Measurements from ENCODE around the gene CLMP.
A peak's percentile ranks its signal among the peaks of the same experiment; 100 is the strongest.

Gene CLMP

DNA sequence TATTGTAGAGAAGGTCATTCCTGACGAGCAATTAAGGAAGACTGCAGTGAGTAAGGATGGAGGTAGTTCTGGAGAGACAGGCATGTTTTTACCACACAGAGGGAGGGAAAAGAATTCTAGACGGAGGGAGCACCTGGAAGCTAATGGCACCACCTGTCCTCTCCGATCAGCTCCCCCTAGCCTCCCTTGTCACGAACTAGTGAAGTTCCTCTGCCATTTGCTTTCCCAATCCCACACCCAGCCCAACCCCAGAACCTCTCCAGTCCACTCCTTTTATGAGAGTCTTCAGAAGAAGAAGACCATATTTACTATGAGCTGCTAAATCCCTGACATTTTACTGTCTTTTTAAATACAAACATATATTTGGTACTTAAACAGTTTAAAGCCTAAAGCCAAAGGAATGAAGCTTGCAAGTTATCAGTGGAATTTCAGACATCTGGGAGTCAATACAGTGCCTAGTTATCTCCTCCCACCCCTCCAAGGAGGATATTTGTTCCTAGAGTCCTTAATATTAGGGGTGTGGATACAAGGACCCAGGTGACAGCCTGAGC is 87.0 kb downstream of the CLMP start:
- TF ChIP-seq, protein P1, sequence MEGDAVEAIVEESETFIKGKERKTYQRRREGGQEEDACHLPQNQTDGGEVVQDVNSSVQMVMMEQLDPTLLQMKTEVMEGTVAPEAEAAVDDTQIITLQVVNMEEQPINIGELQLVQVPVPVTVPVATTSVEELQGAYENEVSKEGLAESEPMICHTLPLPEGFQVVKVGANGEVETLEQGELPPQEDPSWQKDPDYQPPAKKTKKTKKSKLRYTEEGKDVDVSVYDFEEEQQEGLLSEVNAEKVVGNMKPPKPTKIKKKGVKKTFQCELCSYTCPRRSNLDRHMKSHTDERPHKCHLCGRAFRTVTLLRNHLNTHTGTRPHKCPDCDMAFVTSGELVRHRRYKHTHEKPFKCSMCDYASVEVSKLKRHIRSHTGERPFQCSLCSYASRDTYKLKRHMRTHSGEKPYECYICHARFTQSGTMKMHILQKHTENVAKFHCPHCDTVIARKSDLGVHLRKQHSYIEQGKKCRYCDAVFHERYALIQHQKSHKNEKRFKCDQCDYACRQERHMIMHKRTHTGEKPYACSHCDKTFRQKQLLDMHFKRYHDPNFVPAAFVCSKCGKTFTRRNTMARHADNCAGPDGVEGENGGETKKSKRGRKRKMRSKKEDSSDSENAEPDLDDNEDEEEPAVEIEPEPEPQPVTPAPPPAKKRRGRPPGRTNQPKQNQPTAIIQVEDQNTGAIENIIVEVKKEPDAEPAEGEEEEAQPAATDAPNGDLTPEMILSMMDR (IDR thresholded peaks at IDR 0.05) = no peak
- Histone ChIP-seq H3K4me3 (no peak overlapping the region), H3K27ac (no peak overlapping the region), H3K9me3 (no peaks in the 10 kb centered on the region), H3K4me1 (peaks cover 0 to 15% (median 8%) of the 10 kb centered on the region in 4 donors), H3K27me3 (peaks cover 0 to 2% of the 10 kb centered on the region in 2 donors), H3K36me3 (no peaks in the 10 kb centered on the region)
- intact Hi-C loops (cut with DNase I; ENCODE audit: low total_unique reads) = no loop called here
- DNase-seq = no peak

DNA sequence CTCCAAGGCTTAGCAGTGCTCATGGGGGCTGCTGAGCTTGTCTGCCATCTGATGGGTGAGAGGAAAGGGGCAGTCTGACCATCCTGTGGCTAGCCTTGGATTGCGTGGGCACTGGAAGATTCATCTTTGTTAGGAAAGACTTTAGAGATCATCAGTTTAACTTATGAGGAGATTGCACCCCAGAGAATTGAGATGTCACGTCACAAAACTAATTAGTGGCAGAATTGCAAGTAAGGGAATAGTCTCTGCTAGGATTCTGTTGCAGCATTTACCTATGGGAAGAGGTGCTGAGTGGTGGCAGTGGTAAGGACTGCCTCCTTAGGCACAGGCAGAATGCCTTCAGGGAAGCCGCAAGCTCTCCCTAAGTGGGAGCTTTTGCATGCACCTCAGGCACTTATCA is 90.4 kb downstream of the CLMP start:
- Histone ChIP-seq H3K27ac (no peak overlapping the region), H3K27me3 (no peaks in the 10 kb centered on the region), H3K4me1 (peaks cover 0 to 27% (median 12%) of the 10 kb centered on the region in 4 donors), H3K9me3 (no peaks in the 10 kb centered on the region), H3K36me3 (no peaks in the 10 kb centered on the region), H3K4me3 (no peak overlapping the region)
- TF ChIP-seq, protein P1 (IDR thresholded peaks at IDR 0.05) = no peak
- intact Hi-C loops (cut with DNase I; ENCODE audit: low total_unique reads) = loop anchor here (5.0 kb wide), 1 partner anchor 143 kb away; no protein-coding TSS in a partner anchor
- DNase-seq = no peak

DNA sequence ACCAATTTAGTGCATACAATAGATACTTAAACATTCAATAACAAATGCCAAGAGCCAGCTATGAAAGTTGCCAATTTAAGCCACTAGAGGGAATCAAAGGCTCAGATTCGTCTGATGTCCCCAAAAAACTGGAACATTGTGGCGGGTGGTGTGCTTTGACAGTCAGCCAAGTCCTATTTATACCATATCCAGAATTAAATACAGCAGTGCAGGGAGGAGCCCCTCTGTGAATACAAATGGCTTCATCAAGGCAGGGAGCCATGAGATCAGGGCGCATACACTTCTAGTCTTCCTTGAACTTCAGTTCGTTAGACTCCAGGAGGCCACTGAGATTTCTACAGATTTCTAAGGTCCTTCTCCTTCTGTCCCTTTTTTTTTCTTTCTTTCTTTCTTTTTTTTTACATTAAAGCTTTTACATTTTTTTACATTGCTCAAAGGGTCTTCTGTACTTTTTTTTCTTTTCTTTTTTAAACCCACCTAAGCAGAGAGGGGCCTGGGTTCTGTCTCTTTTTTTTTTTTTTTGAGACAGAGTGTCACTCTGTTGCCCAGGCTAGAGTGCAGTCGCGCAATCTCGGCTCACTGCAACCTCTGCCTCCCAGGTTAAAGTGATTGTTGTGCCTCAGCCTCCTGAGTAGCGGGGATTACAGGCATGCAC is 91.6 kb downstream of the CLMP start:
- TF ChIP-seq, protein P1 (IDR thresholded peaks at IDR 0.05) = peak; percentile 59 to 72
- no peaks in the 10 kb centered on the region for H3K9me3 ChIP-seq
- no peaks in the 10 kb centered on the region for H3K36me3 ChIP-seq
- intact Hi-C loops (cut with DNase I; ENCODE audit: low total_unique reads) = loop anchor here (5.0 kb wide), 1 partner anchor 144 kb away; no protein-coding TSS in a partner anchor
- no peak overlapping the region for H3K4me3 ChIP-seq
- peak overlapping the region in 1 of 2 donors; percentile 43 for H3K27ac ChIP-seq
- no peaks in the 10 kb centered on the region for H3K27me3 ChIP-seq
- peak; percentile 68 to 78 for DNase-seq
- peaks cover 0 to 27% (median 12%) of the 10 kb centered on the region in 4 donors for H3K4me1 ChIP-seq

DNA sequence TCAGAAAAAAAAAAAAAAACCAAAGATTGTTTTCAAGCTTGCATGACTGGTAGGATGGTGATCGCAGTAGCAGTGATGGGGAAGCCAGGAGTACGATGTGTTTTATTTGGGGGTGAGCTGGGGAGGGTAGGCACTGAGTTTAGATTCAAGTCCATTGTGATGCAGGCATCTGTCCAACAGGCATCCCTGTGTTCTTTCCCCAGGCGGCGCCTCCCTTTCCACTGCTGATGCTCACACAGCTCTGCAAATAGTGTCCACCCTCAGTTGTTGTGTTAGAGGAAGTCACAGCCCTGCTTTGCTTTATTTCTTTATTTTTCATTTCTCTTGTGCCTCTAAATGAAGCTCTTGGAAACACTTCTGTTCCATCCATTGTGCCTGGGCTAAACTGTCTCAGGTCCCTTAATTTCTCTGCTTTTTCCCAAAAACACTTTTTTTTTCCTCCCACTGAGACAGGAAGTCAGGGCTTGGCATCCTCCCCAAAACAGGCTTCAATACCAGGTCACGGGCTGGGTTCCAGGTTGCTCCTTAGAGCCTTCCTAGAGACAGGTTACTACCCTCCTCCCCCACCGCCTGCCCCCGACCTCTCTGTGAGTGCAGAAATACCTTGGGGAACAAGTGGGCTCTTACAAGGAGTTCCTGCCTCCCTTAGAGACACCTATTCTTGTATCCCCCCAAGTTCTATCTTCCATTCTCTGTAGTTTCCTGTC is 94.5 kb downstream of the CLMP start:
- H3K27ac ChIP-seq = no peak overlapping the region
- no peak for DNase-seq

DNA sequence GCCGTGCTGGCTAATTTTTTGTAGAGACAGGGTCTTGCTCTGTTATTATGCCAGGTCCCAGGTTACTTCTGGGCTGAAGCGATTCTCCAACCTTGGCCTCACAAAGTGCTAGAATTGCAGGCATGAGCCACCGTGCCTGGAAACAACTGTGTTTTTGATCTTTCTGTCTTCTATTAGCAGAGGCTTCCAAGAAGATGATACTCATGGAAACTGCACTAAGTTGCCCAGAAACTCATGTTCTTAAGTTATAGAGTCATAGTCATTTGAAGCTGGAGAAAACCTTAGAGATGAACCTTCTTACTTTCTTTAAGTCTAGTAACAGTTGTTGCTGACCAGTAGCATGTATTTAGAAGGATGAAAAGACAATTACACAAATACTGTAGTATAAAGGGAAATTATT is 96.1 kb downstream of the CLMP start:
- peaks cover 0 to 2% of the 10 kb centered on the region in 2 donors for H3K27me3 ChIP-seq
- peaks cover 0 to 11% (median 0%) of the 10 kb centered on the region in 3 donors for H3K36me3 ChIP-seq
- no peak overlapping the region for H3K27ac ChIP-seq
- intact Hi-C loops (cut with DNase I; ENCODE audit: low total_unique reads) = no loop called here
- DNase-seq = no peak
- H3K9me3 ChIP-seq = no peaks in the 10 kb centered on the region
- TF ChIP-seq, protein P1 (IDR thresholded peaks at IDR 0.05) = no peak
- peaks cover 0 to 21% (median 9%) of the 10 kb centered on the region in 4 donors for H3K4me1 ChIP-seq
- no peak overlapping the region for H3K4me3 ChIP-seq

More for the DNA sequence above, 94.5 kb downstream of the CLMP start:
- TF ChIP-seq, protein P1 (IDR thresholded peaks at IDR 0.05) = no peak
- Histone ChIP-seq H3K4me1 (peaks cover 0 to 27% (median 12%) of the 10 kb centered on the region in 4 donors), H3K36me3 (peaks cover 0 to 11% (median 0%) of the 10 kb centered on the region in 3 donors), H3K27me3 (peaks cover 0 to 2% of the 10 kb centered on the region in 2 donors), H3K9me3 (no peaks in the 10 kb centered on the region), H3K4me3 (no peak overlapping the region)
- intact Hi-C loops (cut with DNase I; ENCODE audit: low total_unique reads) = loop anchor here (5.0 kb wide), 1 partner anchor 147 kb away; no protein-coding TSS in a partner anchor
